Measurements from ENCODE around the gene EEF1AKMT1. TPM values are rescaled to one million over a fixed set of nuclear protein-coding genes. Genes with fewer than 3 reads are reported as not detected.

The EEF1AKMT1 gene
- total and polyA plus RNA-seq, 2 donors (not counting 1 experiment from before 2014, with no cell fraction given) = 7.6 to 18.0 TPM

DNA sequence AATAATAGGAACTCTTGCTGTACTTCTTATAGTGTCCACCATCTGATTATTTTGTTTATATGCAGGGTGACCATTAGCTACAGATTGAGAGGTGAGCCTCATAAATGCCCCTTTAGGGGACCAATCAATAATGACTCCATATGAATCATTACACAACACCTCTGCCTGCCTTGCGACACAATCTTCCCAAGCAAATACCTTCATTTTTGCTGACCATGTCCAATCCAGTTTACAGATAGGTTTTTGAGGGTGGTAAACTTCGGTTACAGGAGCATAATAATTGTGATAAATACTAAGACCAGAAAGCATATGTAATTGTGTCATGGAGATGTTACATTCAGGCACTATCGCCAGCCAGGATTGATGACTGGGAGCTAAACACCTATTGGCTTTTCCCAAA, 93.9 kb downstream of the EEF1AKMT1 start:
- DNase-seq (ENCODE audit: low read depth in 2 of 2) = no peak
- no peaks in the 10 kb centered on the region for H4K20me1 ChIP-seq (ENCODE audit: control insufficient read depth, extremely low read depth, insufficient read depth, low read length)
- no peak overlapping the region for H3K27ac ChIP-seq (ENCODE audit: insufficient read depth, low read length)
- no peak overlapping the region for H3K4me3 ChIP-seq (replicated peaks in 1 of 4; ENCODE audit: control extremely low read depth in 1 of 4, insufficient read depth in 1 of 4, low read depth in 3 of 4, low read length in 4 of 4)
- no peak overlapping the region for H3K9ac ChIP-seq (ENCODE audit: insufficient read depth, low read length)
- peaks cover 3% of the 10 kb centered on the region for H3K4me1 ChIP-seq (ENCODE audit: control insufficient read depth, extremely low read depth, insufficient read depth, low read length)
- H3K36me3 ChIP-seq (ENCODE audit: control insufficient read depth, insufficient read depth, low read length) = no peaks in the 10 kb centered on the region
- H3K27me3 ChIP-seq (ENCODE audit: control insufficient read depth, insufficient read depth, low read length) = no peaks in the 10 kb centered on the region
- no peaks in the 10 kb centered on the region for H3K79me2 ChIP-seq (ENCODE audit: control insufficient read depth, insufficient read depth, low read length)
- H2AFZ ChIP-seq (ENCODE audit: low read length) = no peak overlapping the region
- no peak for TF ChIP-seq EZH2 (IDR thresholded peaks at IDR 0.05; ENCODE audit: low read length, missing control alignments)
- TF ChIP-seq CTCF (conservative IDR thresholded peaks at IDR 0.05 in 1 of 2, IDR thresholded peaks at IDR 0.05 in 1 of 2; ENCODE audit: low read depth in 1 of 2, low read length in 2 of 2) = no peak
- H3K4me2 ChIP-seq (ENCODE audit: extremely low read depth, insufficient read depth, low read length) = no peak overlapping the region
- H3K9me3 ChIP-seq (ENCODE audit: control insufficient read depth, insufficient read depth, low read depth, low read length) = no peaks in the 10 kb centered on the region

Other genes starting within 250 kb of the EEF1AKMT1 start
- 16.9 and 20.1 TPM in 2 replicates for gene CRYL1, start 248.1 kb downstream of the EEF1AKMT1 start, total RNA-seq
- 18.3 and 27.4 TPM in 2 replicates for gene CRYL1, start 248.1 kb downstream of the EEF1AKMT1 start, polyA plus RNA-seq
- 17.5 and 18.2 TPM in 2 replicates for gene IFT88, start 206.8 kb downstream of the EEF1AKMT1 start, total RNA-seq
- gene IFT88, start 206.8 kb downstream of the EEF1AKMT1 start, polyA plus RNA-seq = 8.6 and 9.3 TPM in 2 replicates
- 2.3 and 3.1 TPM in 2 replicates for gene IL17D, start 70.3 kb downstream of the EEF1AKMT1 start, total RNA-seq
- 1.2 and 1.5 TPM in 2 replicates for gene IL17D, start 70.3 kb downstream of the EEF1AKMT1 start, polyA plus RNA-seq
- 14.9 and 17.2 TPM in 2 replicates for gene XPO4, start 128.8 kb upstream of the EEF1AKMT1 start, total RNA-seq
- 10.5 and 12.5 TPM in 2 replicates for gene XPO4, start 128.8 kb upstream of the EEF1AKMT1 start, polyA plus RNA-seq

All from fibroblast of lung (primary cell).